ENCODE data around the gene CNOT8. TPM values are rescaled to one million over a fixed set of nuclear protein-coding genes. Genes with fewer than 3 reads are reported as not detected.

CNOT8 gene
- total RNA-seq, 1 experiment from 2014 or later: 64.3 TPM

DNA sequence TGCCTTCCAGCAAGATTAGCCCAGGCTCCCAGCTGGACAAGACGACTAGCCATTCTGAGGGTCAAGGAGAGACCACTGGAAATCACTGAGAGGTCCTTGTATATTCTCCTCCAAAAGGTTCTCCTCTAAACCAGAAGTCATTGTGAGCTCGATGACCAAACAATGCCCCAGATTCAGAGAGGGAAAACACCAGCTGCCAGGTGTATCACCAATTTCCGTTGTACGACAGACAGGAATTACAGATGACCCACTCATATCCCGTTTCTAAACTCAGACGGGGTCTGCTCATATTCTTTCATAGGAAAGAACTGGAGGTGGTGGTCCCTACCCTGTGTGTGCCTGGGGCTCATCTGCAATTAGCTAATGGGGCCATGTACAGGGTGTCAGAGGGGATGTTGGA lies 22.2 kb upstream of the CNOT8 start:
- H3K4me3 ChIP-seq (ENCODE audit: low read length): no peak overlapping the region
- no peak overlapping the region for H3K27ac ChIP-seq (ENCODE audit: low read length)
- no peaks in the 10 kb centered on the region for H3K4me1 ChIP-seq (ENCODE audit: low read length)
- no peaks in the 10 kb centered on the region for H3K79me2 ChIP-seq (ENCODE audit: low read length)
- no peaks in the 10 kb centered on the region for H3K27me3 ChIP-seq (ENCODE audit: low read length)
- H3K9ac ChIP-seq (ENCODE audit: low read length): no peak overlapping the region
- peaks cover 18% of the 10 kb centered on the region; the same call in 1 of the 2 replicates for H3K36me3 ChIP-seq (ENCODE audit: insufficient read depth, low read length)
- no peak overlapping the region for H2AFZ ChIP-seq (ENCODE audit: low read length)
- no peaks in the 10 kb centered on the region for H3K9me3 ChIP-seq (ENCODE audit: low read length)
- no peaks in the 10 kb centered on the region for H3K9me2 ChIP-seq (replicated peaks; ENCODE audit: insufficient read depth, low read length)
- no peaks in the 10 kb centered on the region for H4K20me1 ChIP-seq (ENCODE audit: insufficient read depth, low read depth, low read length)
- no peak overlapping the region for H3K4me2 ChIP-seq (ENCODE audit: low read depth, low read length, poor library complexity, severe bottlenecking)
- DNase-seq: no peak

DNA sequence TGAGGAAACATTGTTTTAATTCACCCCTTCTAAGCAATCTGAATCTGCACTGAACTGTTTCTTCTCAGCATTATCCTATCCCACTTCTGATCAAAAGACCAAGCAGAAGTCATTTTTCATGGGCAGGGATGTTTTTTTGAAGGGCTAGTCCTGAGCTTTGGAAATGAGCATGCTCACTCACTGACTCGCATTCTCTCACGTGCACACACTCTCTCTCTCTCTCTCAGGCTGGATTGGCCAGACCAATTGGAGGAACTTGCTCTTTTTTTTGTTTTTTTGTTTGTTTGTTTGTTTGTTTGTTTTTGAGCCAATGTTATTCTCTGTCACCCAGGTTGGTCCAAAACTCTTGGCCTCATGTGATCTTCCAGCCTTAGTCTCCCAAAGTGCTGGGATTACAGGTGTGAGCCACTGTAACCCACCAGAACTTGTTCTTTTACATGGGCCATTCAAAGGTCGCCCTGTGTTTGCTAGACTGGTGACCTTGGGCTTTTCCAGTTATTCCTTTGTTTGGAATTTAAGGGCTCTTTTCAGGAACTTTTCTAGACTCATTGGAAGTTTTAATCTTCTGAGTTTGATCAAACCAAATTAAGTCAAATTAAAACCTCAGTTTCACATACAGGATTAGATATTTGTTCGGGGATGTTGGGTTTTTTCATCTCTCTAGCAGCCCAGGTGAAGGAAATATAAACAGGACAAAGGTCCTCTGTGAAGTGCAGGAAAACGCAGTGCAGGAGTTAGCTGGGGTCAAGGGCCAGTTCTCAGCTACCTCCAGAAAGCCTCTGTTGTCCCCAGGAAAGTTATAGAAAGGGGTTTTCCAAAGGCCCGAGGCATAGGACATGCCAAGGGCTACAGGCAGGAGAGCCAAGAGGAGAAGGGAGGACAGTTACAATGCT lies 21.2 kb upstream of the CNOT8 start:
- Histone ChIP-seq H3K27me3 (ENCODE audit: low read length) (no peaks in the 10 kb centered on the region), H3K4me3 (ENCODE audit: low read length) (no peak overlapping the region), H2AFZ (ENCODE audit: low read length) (no peak overlapping the region), H3K9me3 (ENCODE audit: low read length) (no peaks in the 10 kb centered on the region), H4K20me1 (ENCODE audit: insufficient read depth, low read depth, low read length) (no peaks in the 10 kb centered on the region), H3K4me2 (ENCODE audit: low read depth, low read length, poor library complexity, severe bottlenecking) (no peak overlapping the region), H3K79me2 (ENCODE audit: low read length) (no peaks in the 10 kb centered on the region), H3K36me3 (ENCODE audit: insufficient read depth, low read length) (peaks cover 18% of the 10 kb centered on the region; the same call in 1 of the 2 replicates), H3K27ac (ENCODE audit: low read length) (no peak overlapping the region), H3K4me1 (ENCODE audit: low read length) (no peaks in the 10 kb centered on the region), H3K9ac (ENCODE audit: low read length) (no peak overlapping the region), H3K9me2 (replicated peaks; ENCODE audit: insufficient read depth, low read length) (no peaks in the 10 kb centered on the region)
- no peak for DNase-seq

DNA sequence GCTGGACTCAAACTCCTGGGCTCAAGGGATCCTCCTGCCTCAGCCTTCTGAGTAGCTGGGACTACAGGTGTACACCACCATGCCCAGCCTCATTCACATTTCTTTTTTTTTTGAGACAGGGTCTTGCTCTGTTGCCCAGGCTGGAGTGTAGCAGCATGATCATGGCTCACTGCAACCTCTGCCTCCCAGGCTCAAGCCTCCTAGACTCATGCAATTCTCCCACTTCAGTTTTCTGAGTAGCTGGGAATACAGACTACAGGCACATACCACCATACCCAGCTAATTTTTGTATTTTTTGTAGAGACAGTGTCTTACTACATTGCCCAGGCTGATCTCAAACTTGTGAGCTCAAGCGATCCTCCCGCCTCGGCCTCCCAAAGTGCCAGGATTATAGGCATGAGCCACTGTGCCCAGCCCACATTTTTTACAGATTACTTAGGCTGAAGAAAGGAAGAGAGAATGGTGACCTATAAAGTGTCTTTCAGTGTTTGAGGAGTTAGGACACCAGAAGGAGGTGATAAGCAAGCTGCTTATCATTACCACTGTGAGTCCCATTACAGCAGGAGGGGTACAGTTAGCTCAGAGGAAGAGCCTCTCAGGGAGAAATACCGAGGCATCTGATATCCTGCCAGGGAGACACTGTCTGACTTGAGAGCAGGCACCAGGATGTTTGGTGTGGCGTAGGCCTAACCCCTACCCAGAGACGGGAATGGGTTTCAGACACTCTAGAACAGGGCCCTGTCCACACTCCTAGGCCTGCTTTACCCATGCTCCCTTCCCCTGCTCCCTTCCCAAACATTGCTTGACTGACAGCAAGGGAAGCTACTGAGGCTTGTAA lies 17.8 kb upstream of the CNOT8 start:
- Histone ChIP-seq H3K27me3 (ENCODE audit: low read length) (no peaks in the 10 kb centered on the region), H3K9me2 (replicated peaks; ENCODE audit: insufficient read depth, low read length) (no peaks in the 10 kb centered on the region), H3K9ac (ENCODE audit: low read length) (no peak overlapping the region), H2AFZ (ENCODE audit: low read length) (no peak overlapping the region), H3K4me2 (ENCODE audit: low read depth, low read length, poor library complexity, severe bottlenecking) (no peak overlapping the region), H4K20me1 (ENCODE audit: insufficient read depth, low read depth, low read length) (no peaks in the 10 kb centered on the region), H3K4me3 (ENCODE audit: low read length) (no peak overlapping the region), H3K27ac (ENCODE audit: low read length) (no peak overlapping the region), H3K79me2 (ENCODE audit: low read length) (no peaks in the 10 kb centered on the region), H3K36me3 (ENCODE audit: insufficient read depth, low read length) (peaks cover 16% of the 10 kb centered on the region; the same call in 1 of the 2 replicates), H3K9me3 (ENCODE audit: low read length) (no peaks in the 10 kb centered on the region), H3K4me1 (ENCODE audit: low read length) (no peaks in the 10 kb centered on the region)
- DNase-seq: no peak

DNA sequence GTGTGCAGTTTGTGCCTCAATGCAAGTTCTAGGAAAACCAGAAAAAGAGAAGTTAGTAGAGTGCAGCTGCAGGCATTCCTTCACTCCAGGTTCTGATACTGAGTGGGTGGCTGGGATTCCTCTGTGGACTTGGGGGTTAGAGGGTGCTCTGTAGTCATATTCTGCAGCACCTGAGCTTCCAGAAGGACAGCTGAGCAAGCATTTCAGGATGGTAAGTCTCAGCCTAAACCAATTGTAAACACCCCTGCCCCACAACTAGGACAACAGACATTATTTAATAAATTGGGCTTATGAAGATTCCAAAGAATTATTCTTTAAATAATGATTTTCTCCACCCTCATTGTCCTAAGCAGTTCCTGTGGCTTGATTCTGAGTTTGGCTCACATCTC lies 17.2 kb upstream of the CNOT8 start:
- Histone ChIP-seq H3K27me3 (ENCODE audit: low read length) (no peaks in the 10 kb centered on the region), H3K9me3 (ENCODE audit: low read length) (no peaks in the 10 kb centered on the region), H4K20me1 (ENCODE audit: insufficient read depth, low read depth, low read length) (no peaks in the 10 kb centered on the region), H3K4me3 (ENCODE audit: low read length) (no peak overlapping the region), H3K9ac (ENCODE audit: low read length) (no peak overlapping the region), H3K36me3 (ENCODE audit: insufficient read depth, low read length) (peaks cover 16% of the 10 kb centered on the region; the same call in 1 of the 2 replicates), H3K79me2 (ENCODE audit: low read length) (no peaks in the 10 kb centered on the region), H3K4me1 (ENCODE audit: low read length) (no peaks in the 10 kb centered on the region), H3K27ac (ENCODE audit: low read length) (no peak overlapping the region), H3K4me2 (ENCODE audit: low read depth, low read length, poor library complexity, severe bottlenecking) (no peak overlapping the region), H2AFZ (ENCODE audit: low read length) (no peak overlapping the region), H3K9me2 (replicated peaks; ENCODE audit: insufficient read depth, low read length) (no peaks in the 10 kb centered on the region)
- no peak for DNase-seq

DNA sequence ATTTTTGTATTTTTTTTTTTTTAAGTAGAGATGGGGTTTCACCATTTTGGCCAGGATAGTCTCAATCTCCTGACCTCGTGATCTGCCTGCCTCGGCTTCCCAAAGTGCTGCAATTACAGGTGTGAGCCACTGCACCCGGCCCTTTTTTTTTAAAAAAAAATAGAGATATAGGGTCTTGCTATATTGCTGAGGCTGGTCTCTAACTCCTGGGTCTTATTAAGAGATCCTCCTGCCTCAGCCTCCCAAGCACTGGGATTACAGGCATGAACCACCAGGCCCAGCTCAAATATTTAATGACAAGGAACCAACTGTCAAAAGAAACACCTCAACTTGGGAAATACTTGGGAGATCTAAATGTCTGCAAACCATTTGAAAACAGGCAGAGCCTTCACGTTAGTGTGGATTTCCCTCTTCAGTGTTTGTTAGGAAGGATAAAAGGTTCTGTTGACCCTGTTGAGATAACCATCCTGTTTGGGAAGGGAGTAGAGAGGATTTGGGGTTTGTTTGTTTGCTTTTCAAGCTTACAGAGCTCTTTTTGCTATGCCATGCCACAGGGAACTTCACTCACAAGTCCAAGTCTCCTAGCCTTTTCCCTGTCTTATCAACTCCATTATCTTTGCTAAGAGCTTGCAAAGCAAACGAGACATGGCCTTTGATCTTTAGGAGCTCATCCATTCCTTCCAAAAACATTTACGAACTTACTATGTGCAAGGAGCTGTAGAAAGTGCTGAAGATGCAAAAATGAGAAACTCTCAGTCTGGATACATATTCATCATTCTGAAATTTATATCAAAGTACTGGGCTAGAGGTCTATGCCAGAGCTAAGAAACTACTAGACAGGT lies 15.5 kb upstream of the CNOT8 start:
- Histone ChIP-seq H2AFZ (ENCODE audit: low read length) (no peak overlapping the region), H3K4me3 (ENCODE audit: low read length) (no peak overlapping the region), H4K20me1 (ENCODE audit: insufficient read depth, low read depth, low read length) (no peaks in the 10 kb centered on the region), H3K79me2 (ENCODE audit: low read length) (no peaks in the 10 kb centered on the region), H3K9me3 (ENCODE audit: low read length) (no peaks in the 10 kb centered on the region), H3K9ac (ENCODE audit: low read length) (no peak overlapping the region), H3K4me1 (ENCODE audit: low read length) (no peaks in the 10 kb centered on the region), H3K27me3 (ENCODE audit: low read length) (no peaks in the 10 kb centered on the region), H3K9me2 (replicated peaks; ENCODE audit: insufficient read depth, low read length) (no peaks in the 10 kb centered on the region), H3K4me2 (ENCODE audit: low read depth, low read length, poor library complexity, severe bottlenecking) (no peak overlapping the region), H3K27ac (ENCODE audit: low read length) (no peak overlapping the region), H3K36me3 (ENCODE audit: insufficient read depth, low read length) (peaks cover 12% of the 10 kb centered on the region; the same call in 1 of the 2 replicates)
- DNase-seq: no peak

DNA sequence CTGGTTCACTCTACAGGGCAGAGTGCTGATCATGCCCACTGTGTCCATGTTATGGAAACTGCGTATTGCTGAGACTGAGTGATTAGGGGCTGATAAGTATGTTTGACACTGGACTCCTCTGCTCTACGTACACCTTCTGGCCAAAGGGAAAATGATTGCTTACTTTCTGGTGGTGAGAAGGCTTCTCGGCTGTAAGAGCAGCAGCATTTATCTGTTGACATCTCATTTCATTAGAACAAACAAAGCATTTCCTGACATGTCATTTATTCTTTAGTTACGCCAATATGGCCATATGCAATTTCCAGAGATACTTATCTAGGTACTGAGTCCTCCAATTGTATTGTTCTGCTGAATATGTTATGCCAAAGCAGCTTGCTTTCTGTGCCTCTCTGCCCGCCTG lies 13.6 kb upstream of the CNOT8 start:
- Histone ChIP-seq H3K4me1 (ENCODE audit: low read length) (no peaks in the 10 kb centered on the region), H3K4me3 (ENCODE audit: low read length) (no peak overlapping the region), H2AFZ (ENCODE audit: low read length) (no peak overlapping the region), H3K9ac (ENCODE audit: low read length) (no peak overlapping the region), H3K79me2 (ENCODE audit: low read length) (no peaks in the 10 kb centered on the region), H3K4me2 (ENCODE audit: low read depth, low read length, poor library complexity, severe bottlenecking) (no peak overlapping the region), H3K27me3 (ENCODE audit: low read length) (no peaks in the 10 kb centered on the region), H3K9me3 (ENCODE audit: low read length) (no peaks in the 10 kb centered on the region), H3K9me2 (replicated peaks; ENCODE audit: insufficient read depth, low read length) (no peaks in the 10 kb centered on the region), H3K36me3 (ENCODE audit: insufficient read depth, low read length) (peaks cover 12% of the 10 kb centered on the region; the same call in 1 of the 2 replicates), H4K20me1 (ENCODE audit: insufficient read depth, low read depth, low read length) (no peaks in the 10 kb centered on the region), H3K27ac (ENCODE audit: low read length) (no peak overlapping the region)
- DNase-seq: no peak

DNA sequence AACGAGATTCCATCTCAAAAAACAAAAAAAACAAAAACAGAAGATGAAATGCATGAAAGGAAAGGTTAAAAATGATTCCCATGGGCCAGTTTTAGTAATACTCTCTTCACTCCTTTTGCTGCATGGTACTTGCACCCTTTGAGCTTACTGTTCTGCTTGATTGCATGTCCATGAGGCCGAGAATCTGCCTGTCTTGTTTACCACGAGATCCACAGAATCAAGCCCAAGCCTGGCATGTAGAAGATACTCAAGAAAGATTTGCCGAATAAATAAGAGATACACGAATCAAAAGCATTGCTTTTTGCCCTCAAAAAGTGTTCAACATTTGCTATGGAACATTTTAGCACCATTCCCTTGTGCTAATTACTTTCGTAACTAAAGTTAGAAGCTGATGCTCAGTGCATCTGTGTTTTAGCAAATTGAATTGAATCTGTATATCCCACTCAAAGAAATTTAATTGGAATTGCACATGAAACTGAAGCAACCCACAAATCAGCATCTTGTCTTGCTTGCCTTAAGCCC lies 9.1 kb upstream of the CNOT8 start:
- Histone ChIP-seq H3K27me3 (ENCODE audit: low read length) (no peaks in the 10 kb centered on the region), H2AFZ (ENCODE audit: low read length) (no peak overlapping the region), H3K79me2 (ENCODE audit: low read length) (no peaks in the 10 kb centered on the region), H3K9me2 (replicated peaks; ENCODE audit: insufficient read depth, low read length) (no peaks in the 10 kb centered on the region), H3K9ac (ENCODE audit: low read length) (no peak overlapping the region), H3K36me3 (ENCODE audit: insufficient read depth, low read length) (peaks cover 12% of the 10 kb centered on the region; the same call in 1 of the 2 replicates), H3K9me3 (ENCODE audit: low read length) (no peaks in the 10 kb centered on the region), H4K20me1 (ENCODE audit: insufficient read depth, low read depth, low read length) (no peaks in the 10 kb centered on the region), H3K4me3 (ENCODE audit: low read length) (no peak overlapping the region), H3K4me2 (ENCODE audit: low read depth, low read length, poor library complexity, severe bottlenecking) (no peak overlapping the region), H3K4me1 (ENCODE audit: low read length) (no peaks in the 10 kb centered on the region), H3K27ac (ENCODE audit: low read length) (no peak overlapping the region)
- DNase-seq: no peak

Data from Karpas-422 (cell line).